ENCODE measurements around the gene PAXX. TPM values are rescaled to one million over a fixed set of nuclear protein-coding genes. Genes with fewer than 3 reads are reported as not detected.
A peak's percentile ranks its signal among the peaks of the same experiment; 100 is the strongest.

The PAXX gene
- total and polyA plus RNA-seq, 12 donors, result 12.7 to 131 (median 17.1) TPM

GRCh38 chr9:136960212-136960937 lies 31.8 kb upstream of the PAXX start:
- DNase-seq (no peak), ATAC-seq (no peak)
- peak overlapping the region in 1 of 10 donors; percentile 65 for H3K27ac ChIP-seq
- no peak overlapping the region for H3K4me3 ChIP-seq
- no peaks in the 10 kb centered on the region for H3K27me3 ChIP-seq
- TF ChIP-seq CTCF (IDR thresholded peaks at IDR 0.05), result no peak
- H3K36me3 ChIP-seq, result no peaks in the 10 kb centered on the region
- intact Hi-C loops (cut with DNase I), result no loop called here
- H3K4me1 ChIP-seq, result peaks cover 0 to 38% (median 14%) of the 10 kb centered on the region in 9 donors
- H3K9me3 ChIP-seq, result no peaks in the 10 kb centered on the region
- WGBS, 2 donors, result 77 to 89% methylated on average over 19 of the region's 19 CpGs

GRCh38 chr9:136960938-136961275 lies 31.3 kb upstream of the PAXX start:
- Histone ChIP-seq H3K27ac (peak overlapping the region in 2 of 10 donors; percentile 26 to 47), H3K9me3 (no peaks in the 10 kb centered on the region), H3K4me3 (no peak overlapping the region), H3K27me3 (no peaks in the 10 kb centered on the region), H3K4me1 (peaks cover 2 to 42% (median 16%) of the 10 kb centered on the region in 9 donors), H3K36me3 (no peaks in the 10 kb centered on the region)
- no peak for TF ChIP-seq CTCF (IDR thresholded peaks at IDR 0.05)
- intact Hi-C loops (cut with DNase I), result no loop called here
- WGBS, 2 donors, result 83 to 87% methylated on average over 15 of the region's 15 CpGs
- peak in 1 of 8 donors; percentile 11 for ATAC-seq
- DNase-seq, result no peak

DNA sequence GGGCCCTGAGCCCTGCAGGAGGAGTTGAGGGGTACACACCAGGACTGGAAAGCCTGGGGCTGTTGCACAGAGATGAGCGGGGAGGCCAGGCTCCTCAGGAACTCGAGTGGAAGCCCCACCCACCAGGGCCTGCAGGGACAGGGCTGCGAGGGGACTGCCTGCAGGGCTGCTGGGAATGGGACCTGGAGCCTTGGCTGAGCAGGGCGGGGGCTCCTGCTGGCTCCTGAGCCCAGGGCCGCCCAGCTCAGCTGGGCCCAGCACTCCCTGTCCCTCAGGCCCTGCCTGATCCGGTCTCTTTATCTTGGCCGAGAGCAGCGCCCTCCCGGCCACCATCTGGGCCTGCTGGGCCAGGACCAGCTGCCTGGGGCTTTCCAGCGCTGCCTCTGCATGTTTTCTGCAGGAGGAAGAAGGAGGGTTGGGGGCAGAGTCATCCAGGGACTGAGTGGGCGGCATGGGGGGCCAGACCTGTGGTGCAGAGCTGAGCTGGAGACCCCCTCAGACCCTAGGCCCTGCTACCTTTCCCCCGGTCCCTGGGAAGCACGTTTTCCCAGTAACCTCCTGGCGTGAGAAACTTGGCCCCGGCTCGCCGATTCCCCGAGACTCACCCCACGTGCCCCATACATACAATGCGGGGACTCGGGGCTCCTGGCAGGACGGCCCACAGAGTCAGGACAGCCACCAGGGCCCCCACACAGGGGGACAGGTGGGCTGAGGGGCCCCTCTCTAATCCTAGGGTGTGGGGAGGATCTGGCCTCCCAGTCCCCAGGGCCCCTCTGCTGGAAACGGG lies 30.8 kb upstream of the PAXX start:
- no peak overlapping the region for H3K4me3 ChIP-seq
- peak overlapping the region in 6 of 10 donors; percentile 19 to 47 (median 30) for H3K27ac ChIP-seq
- no peaks in the 10 kb centered on the region for H3K36me3 ChIP-seq
- WGBS, 2 donors, result 63 to 66% methylated on average over 22 to 23 of the region's 23 CpGs
- no peaks in the 10 kb centered on the region for H3K9me3 ChIP-seq
- no peak for TF ChIP-seq CTCF (IDR thresholded peaks at IDR 0.05)
- H3K27me3 ChIP-seq, result no peaks in the 10 kb centered on the region
- intact Hi-C loops (cut with DNase I), result no loop called here
- DNase-seq, result peak in 1 of 2 donors; percentile 62
- ATAC-seq, result peak; percentile 56 to 89 (median 78)
- peaks cover 3 to 48% (median 22%) of the 10 kb centered on the region in 9 donors for H3K4me1 ChIP-seq

- H3K27ac ChIP-seq, result peak overlapping the region in 2 of 10 donors; percentile 19 to 34
- H3K9me3 ChIP-seq, result no peaks in the 10 kb centered on the region
- intact Hi-C loops (cut with DNase I), result no loop called here
- H3K4me1 ChIP-seq, result peaks cover 3 to 48% (median 22%) of the 10 kb centered on the region in 9 donors
- ATAC-seq (no peak), DNase-seq (no peak)
- no peaks in the 10 kb centered on the region for H3K36me3 ChIP-seq
- whole genome bisulfite sequencing, 2 donors, result 97% methylated on average over 9 of the region's 9 CpGs
- TF ChIP-seq CTCF (IDR thresholded peaks at IDR 0.05), result no peak
- H3K4me3 ChIP-seq, result no peak overlapping the region
- H3K27me3 ChIP-seq, result no peaks in the 10 kb centered on the region
Observed at GRCh38 chr9:136962163-136962562, 30.1 kb upstream of the PAXX start.

All from heart right ventricle (tissue), 16 donors.